IMR-90 (cell line): ENCODE data around the gene NEXN.

Experiments
- FOS ChIP-seq: fragments of 150-350 bp; IDR thresholded peaks from 2 replicates; pipeline ENCODE4 v1.6.1; 2016; ENCODE audit warnings: low read depth, low read length
- POLR2A ChIP-seq: IDR thresholded peaks from 2 replicates; pipeline ENCODE4 v1.6.1; 2012; ENCODE audit warnings: mild to moderate bottlenecking, low read depth, low read length
- TF ChIP-seq, protein P1 (sequence below): conservative IDR thresholded peaks from 2 replicates; pipeline ENCODE4 v1.5.1; 2012; ENCODE audit warnings: mild to moderate bottlenecking, low read depth, low read length, improper control_type of control experiment

GRCh38 chr1:77910116-77910515 is 21.7 kb downstream of the NEXN start:
- TF ChIP-seq, protein P1, sequence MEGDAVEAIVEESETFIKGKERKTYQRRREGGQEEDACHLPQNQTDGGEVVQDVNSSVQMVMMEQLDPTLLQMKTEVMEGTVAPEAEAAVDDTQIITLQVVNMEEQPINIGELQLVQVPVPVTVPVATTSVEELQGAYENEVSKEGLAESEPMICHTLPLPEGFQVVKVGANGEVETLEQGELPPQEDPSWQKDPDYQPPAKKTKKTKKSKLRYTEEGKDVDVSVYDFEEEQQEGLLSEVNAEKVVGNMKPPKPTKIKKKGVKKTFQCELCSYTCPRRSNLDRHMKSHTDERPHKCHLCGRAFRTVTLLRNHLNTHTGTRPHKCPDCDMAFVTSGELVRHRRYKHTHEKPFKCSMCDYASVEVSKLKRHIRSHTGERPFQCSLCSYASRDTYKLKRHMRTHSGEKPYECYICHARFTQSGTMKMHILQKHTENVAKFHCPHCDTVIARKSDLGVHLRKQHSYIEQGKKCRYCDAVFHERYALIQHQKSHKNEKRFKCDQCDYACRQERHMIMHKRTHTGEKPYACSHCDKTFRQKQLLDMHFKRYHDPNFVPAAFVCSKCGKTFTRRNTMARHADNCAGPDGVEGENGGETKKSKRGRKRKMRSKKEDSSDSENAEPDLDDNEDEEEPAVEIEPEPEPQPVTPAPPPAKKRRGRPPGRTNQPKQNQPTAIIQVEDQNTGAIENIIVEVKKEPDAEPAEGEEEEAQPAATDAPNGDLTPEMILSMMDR = no peak
- TF ChIP-seq POLR2A = no peak
- no peak for TF ChIP-seq FOS
